Measurements from ENCODE around the gene PTPN9.

PTPN9 gene

DNA sequence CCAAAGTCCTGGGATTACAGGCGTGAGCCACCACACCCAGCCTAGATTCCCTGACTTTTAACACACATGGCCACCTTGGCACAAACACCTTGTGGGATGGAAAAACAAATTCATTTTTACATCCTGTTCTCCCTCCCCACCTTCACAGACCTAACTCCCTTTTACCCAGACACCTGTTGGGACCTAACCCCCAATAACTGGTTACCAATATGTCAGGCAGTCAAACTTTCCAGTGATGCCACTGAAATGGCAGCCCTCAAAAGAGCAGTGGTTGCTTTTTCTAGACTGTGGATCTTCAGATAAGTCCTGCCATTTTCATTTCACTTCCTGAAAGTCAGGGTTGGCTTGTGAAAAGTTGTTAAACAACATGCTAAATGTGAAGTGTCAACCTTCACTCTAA is 162.5 kb downstream of the PTPN9 start:
- no peak for DNase-seq (ENCODE audit: low read depth in 2 of 2)
